Activated B cell treated with CpG ODN at 0.5 μM for 24 hours (primary cell): ENCODE data around the gene NLRC4. TPM values are rescaled to one million over a fixed set of nuclear protein-coding genes. Genes with fewer than 3 reads are reported as not detected.

Experiments used
- ATAC-seq: fragments of 200-7000 bp; cut with Tn5 transposase; one replicate; pipeline ENCODE4 v1.10.0; 2021; ENCODE audit warnings: low read depth, mild to moderate bottlenecking, moderate library complexity
- CTCF ChIA-PET: fragments of 350-600 bp; sonication (Branson Sonifier 250); formaldehyde crosslinking; loops from one replicate; lab custom pipeline; 2021; ENCODE audit warnings: antibody characterized with exemption; lab: Charles Lee
- POLR2A ChIA-PET: fragments of 350-600 bp; sonication (Branson Sonifier 250); formaldehyde crosslinking; loops from one replicate; lab custom pipeline; 2021; ENCODE audit warnings: antibody characterized with exemption; lab: Charles Lee
- DNase-seq: peaks from one replicate; pipeline ENCODE4 v3.0.0; 2022
- H3K27ac Mint-ChIP-seq: one replicate; pipeline ENCODE4 v1.8.0; 2020; ENCODE audit warnings: mixed read lengths
- H3K27me3 Mint-ChIP-seq: one replicate; pipeline ENCODE4 v1.8.0; 2021; ENCODE audit warnings: mixed read lengths
- H3K36me3 Mint-ChIP-seq: one replicate; pipeline ENCODE4 v1.8.0; 2021; ENCODE audit warnings: low read depth, mixed read lengths
- H3K4me1 Mint-ChIP-seq: one replicate; pipeline ENCODE4 v1.8.0; 2021; ENCODE audit warnings: mixed read lengths
- H3K4me3 Mint-ChIP-seq: one replicate; pipeline ENCODE4 v1.8.0; 2020; ENCODE audit warnings: mild to moderate bottlenecking, mixed read lengths
- H3K9me3 Mint-ChIP-seq: one replicate; pipeline ENCODE4 v1.8.0; 2020; ENCODE audit warnings: mixed read lengths
- intact Hi-C: fragments of 100-400 bp; cut with micrococcal nuclease; formaldehyde crosslinking; loops from one replicate; pipeline ENCODE4 v1.15.1; 2024
- total RNA-seq: library from RNA; stranded (reverse); gene quantifications from 2 replicates; pipeline ENCODE4 v1.2.3, GENCODE V29; 2022
- TF ChIP-seq, protein P1 (sequence below): fragments of 200-600 bp; IDR thresholded peaks from one replicate; pipeline ENCODE4 v1.8.0; 2022; ENCODE audit warnings: antibody characterized with exemption, mild to moderate bottlenecking

NLRC4 gene
- total RNA-seq, 1 donor from 2014 or later = 0.98 TPM

DNA sequence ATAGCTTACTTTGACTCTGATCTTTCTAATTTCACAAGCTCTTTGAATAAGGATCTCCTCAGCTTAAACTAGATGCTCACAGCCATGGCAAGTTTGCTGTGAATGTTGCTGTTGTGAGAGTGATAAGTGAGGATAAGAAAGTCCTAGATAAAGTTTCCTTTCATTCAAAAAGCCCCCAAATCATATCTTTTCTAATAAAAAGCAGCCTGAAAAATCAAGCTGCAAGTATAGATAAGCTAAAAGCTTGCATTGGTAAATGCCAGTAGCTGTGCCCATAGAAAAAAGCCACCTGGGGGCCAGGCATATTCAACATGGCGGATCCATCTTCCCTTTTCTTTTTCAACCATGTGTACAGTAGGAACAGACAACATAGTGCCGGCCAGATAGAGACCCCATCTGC, 4.3 kb downstream of the NLRC4 start:
- H3K36me3 Mint-ChIP-seq = peaks cover 3% of the 10 kb centered on the region
- DNase-seq (no peak), ATAC-seq (no peak)
- no peak overlapping the region for H3K27ac Mint-ChIP-seq
- no peak overlapping the region for H3K4me3 Mint-ChIP-seq
- ChIA-PET CTCF (no interaction called here), POLR2A (no interaction called here)
- TF ChIP-seq, protein P1, sequence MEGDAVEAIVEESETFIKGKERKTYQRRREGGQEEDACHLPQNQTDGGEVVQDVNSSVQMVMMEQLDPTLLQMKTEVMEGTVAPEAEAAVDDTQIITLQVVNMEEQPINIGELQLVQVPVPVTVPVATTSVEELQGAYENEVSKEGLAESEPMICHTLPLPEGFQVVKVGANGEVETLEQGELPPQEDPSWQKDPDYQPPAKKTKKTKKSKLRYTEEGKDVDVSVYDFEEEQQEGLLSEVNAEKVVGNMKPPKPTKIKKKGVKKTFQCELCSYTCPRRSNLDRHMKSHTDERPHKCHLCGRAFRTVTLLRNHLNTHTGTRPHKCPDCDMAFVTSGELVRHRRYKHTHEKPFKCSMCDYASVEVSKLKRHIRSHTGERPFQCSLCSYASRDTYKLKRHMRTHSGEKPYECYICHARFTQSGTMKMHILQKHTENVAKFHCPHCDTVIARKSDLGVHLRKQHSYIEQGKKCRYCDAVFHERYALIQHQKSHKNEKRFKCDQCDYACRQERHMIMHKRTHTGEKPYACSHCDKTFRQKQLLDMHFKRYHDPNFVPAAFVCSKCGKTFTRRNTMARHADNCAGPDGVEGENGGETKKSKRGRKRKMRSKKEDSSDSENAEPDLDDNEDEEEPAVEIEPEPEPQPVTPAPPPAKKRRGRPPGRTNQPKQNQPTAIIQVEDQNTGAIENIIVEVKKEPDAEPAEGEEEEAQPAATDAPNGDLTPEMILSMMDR = no peak
- intact Hi-C loops = loop anchor here (5.0 kb wide), 1 partner anchor 88 kb away; no protein-coding TSS in a partner anchor
- H3K9me3 Mint-ChIP-seq = no peaks in the 10 kb centered on the region
- peaks cover 29% of the 10 kb centered on the region for H3K4me1 Mint-ChIP-seq
- H3K27me3 Mint-ChIP-seq = peaks cover 1% of the 10 kb centered on the region

DNA sequence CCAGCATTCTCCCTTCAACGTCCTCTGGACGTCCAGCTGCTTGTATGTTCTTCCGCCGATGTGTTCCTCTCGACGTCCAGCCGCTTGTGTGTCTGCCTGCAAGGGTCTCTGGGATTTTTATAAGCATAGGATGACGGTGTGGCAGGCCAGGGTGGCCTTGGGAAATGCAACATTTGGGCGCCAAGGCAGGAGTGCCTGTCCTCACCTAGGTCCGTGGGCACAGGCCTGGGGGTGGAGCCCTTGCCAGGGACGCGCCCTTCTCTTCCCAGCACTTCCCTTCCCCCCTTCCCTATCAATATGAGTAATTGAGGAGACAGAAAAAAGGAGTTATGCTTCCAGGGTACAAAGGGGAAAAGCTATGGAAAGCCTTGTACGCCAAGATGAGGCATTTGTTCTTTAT, 6.4 kb downstream of the NLRC4 start:
- ATAC-seq (no peak), DNase-seq (no peak)
- H3K4me3 Mint-ChIP-seq = no peak overlapping the region
- H3K27me3 Mint-ChIP-seq = peaks cover 1% of the 10 kb centered on the region
- H3K9me3 Mint-ChIP-seq = no peaks in the 10 kb centered on the region
- TF ChIP-seq, protein P1 = no peak
- ChIA-PET CTCF (no interaction called here), POLR2A (no interaction called here)
- peaks cover 11% of the 10 kb centered on the region for H3K4me1 Mint-ChIP-seq
- intact Hi-C loops = no loop called here
- no peak overlapping the region for H3K27ac Mint-ChIP-seq
- peaks cover 3% of the 10 kb centered on the region for H3K36me3 Mint-ChIP-seq

DNA sequence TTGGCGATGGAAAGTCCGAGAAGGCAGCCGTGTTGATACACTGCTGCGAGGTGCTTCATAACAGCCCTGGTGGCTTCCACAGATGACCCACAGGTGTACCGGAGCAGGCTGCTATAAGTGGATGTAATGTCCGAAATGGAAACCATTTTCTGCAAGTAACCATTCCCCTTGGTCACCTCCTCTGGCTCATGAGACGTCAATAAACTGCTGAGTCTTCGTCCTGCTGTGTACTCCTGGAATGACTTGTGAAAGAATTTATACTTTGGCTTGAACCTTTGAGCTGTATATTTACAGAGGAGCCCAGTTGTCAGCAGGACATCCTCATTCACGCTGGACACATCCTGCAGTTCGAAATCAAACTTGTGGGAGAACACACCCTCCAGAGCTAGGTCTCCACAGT, 14.4 kb downstream of the NLRC4 start:
- H3K27ac Mint-ChIP-seq = no peak overlapping the region
- H3K4me1 Mint-ChIP-seq = no peaks in the 10 kb centered on the region
- H3K9me3 Mint-ChIP-seq = no peaks in the 10 kb centered on the region
- ChIA-PET POLR2A (no interaction called here), CTCF (no interaction called here)
- H3K4me3 Mint-ChIP-seq = no peak overlapping the region
- no peaks in the 10 kb centered on the region for H3K36me3 Mint-ChIP-seq
- TF ChIP-seq, protein P1 = no peak
- no peaks in the 10 kb centered on the region for H3K27me3 Mint-ChIP-seq
- intact Hi-C loops = no loop called here
- no peak for ATAC-seq
- DNase-seq = no peak

DNA sequence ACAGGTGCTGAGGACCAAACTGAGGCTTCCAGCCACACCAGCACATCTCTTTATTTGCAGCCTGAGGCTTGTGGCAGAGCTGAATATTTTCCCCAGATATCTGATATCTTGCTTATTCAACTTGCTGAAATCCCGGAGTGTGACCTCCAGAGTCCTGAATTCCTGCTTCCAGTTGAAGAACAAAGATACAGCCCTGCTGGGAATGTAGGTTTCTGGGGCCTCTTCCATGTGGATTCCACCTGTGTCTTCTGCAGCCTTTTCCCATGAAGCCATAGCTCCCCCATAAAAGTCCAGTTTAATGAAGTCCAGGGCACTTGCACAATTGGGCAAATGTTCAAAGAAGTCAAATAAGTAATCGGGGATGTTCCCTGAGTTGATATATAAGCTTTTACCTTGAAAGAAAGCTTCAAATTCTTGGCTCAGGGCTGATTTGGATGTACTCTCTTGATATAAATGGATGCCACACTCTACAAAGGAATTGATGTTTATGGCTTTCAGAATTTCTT, 14.9 kb downstream of the NLRC4 start:
- ATAC-seq = no peak

DNA sequence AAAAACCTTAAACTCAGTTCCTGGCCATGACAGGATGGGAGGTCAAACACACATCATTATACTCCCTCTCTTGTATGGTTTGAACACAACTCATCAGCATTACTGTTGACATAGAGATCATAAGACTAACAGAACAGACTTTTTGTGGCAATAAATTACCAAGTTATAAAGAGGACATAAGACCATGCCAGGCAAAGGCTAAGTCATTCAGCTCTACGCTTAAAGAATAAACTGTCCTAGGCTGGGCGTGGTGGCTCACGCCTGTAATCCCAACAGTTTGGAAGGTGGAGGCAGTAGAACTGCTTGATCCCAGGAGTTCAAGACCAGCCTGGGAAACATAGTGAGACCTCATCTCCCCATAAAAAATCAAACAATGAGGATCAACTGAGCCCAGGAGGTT, 16.4 kb downstream of the NLRC4 start:
- Mint-ChIP-seq H3K4me1 (no peaks in the 10 kb centered on the region), H3K36me3 (no peaks in the 10 kb centered on the region), H3K4me3 (no peak overlapping the region), H3K27me3 (no peaks in the 10 kb centered on the region), H3K9me3 (no peaks in the 10 kb centered on the region), H3K27ac (no peak overlapping the region)
- intact Hi-C loops = no loop called here
- ChIA-PET POLR2A (no interaction called here), CTCF (no interaction called here)
- TF ChIP-seq, protein P1 = no peak
- DNase-seq (no peak), ATAC-seq (no peak)

More for the DNA sequence above, 14.9 kb downstream of the NLRC4 start:
- TF ChIP-seq, protein P1 = no peak
- Mint-ChIP-seq H3K4me1 (no peaks in the 10 kb centered on the region), H3K27me3 (no peaks in the 10 kb centered on the region), H3K4me3 (no peak overlapping the region), H3K27ac (no peak overlapping the region), H3K36me3 (no peaks in the 10 kb centered on the region), H3K9me3 (no peaks in the 10 kb centered on the region)
- CTCF ChIA-PET = no interaction called here
- intact Hi-C loops = no loop called here
- no peak for DNase-seq
- POLR2A ChIA-PET = no interaction called here
